HepG2 (cell line): ENCODE measurements around the gene NKD1. TPM values are rescaled to one million over a fixed set of nuclear protein-coding genes. Genes with fewer than 3 reads are reported as not detected.

Experiments used
- ATAC-seq: fragments of 200-7000 bp; cut with Tn5 transposase; 3 replicates; pipeline ENCODE4 v1.9.1; 2020; ENCODE audit warnings: mild to moderate bottlenecking, moderate library complexity
- BruUV-seq: library from RNA; stranded (reverse); fragments of 400-500 nt; replicated peaks from 2 replicates; lab custom pipeline; 2021; lab: Mats Ljungman, UMichigan
- CTCF ChIA-PET: fragments of 300-600 bp; formaldehyde crosslinking; extraction: SDS; loops from one replicate; lab custom pipeline; 2021; ENCODE audit warnings: low total read pairs, inconsistent platforms, low intra/inter-chr PET ratio; lab: Yijun Ruan, JAX
- POLR2A ChIA-PET: fragments of 350-600 bp; sonication (Branson Sonifier 250); formaldehyde crosslinking; loops from one replicate; lab custom pipeline; 2020; ENCODE audit warnings: antibody characterized with exemption, inconsistent platforms; lab: Yijun Ruan, JAX
- DNase-seq: peaks from one replicate; pipeline ENCODE4 v3.0.0-alpha.2; 2015; ENCODE audit warnings: low spot score
- FAIRE-seq: peaks from 3 replicates; lab custom pipeline; 2011; peaks lifted over from hg19 to GRCh38; lab: Jason Lieb, UNC
- H2AFZ ChIP-seq: one replicate; pipeline ENCODE4 v1.6.1; 2011; ENCODE audit warnings: low read length, inconsistent platforms
- H3K27ac ChIP-seq: fragments of 300-600 bp; 3 replicates; pipeline ENCODE4 v1.8.0; 2011; ENCODE audit warnings: mixed run types, mild to moderate bottlenecking, mixed read lengths, low read length, inconsistent platforms; ENCODE audit not compliant: insufficient read depth; ENCODE audit errors: extremely low read length
- H3K27me3 ChIP-seq, 2 experiments: fragments of 200-600 bp in 1 of 2; 2 replicates in 1 of 2; 3 replicates in 1 of 2; pipeline versions ENCODE4 v1.6.0 to v1.8.0; 2011; ENCODE audit warnings: low read length in 2 of 2, mild to moderate bottlenecking in 2 of 2, moderate library complexity in 2 of 2, inconsistent platforms in 1 of 2; ENCODE audit not compliant: insufficient read depth in 2 of 2, control insufficient read depth in 1 of 2
- H3K36me3 ChIP-seq, 2 experiments: fragments of 200-600 bp in 1 of 2; replicated peaks in 1 of 2; 2 replicates in 1 of 2; 3 replicates in 1 of 2; pipeline versions ENCODE4 v1.5.1 to v1.8.0; 2011; ENCODE audit warnings: low read length in 2 of 2, inconsistent platforms in 1 of 2; ENCODE audit not compliant: insufficient read depth in 2 of 2, control insufficient read depth in 1 of 2
- H3K4me1 ChIP-seq: 2 replicates; pipeline ENCODE4 v1.5.1; 2012; ENCODE audit warnings: low read length, inconsistent platforms; ENCODE audit not compliant: insufficient read depth
- H3K4me2 ChIP-seq: 2 replicates; pipeline ENCODE4 v1.6.0; 2011; ENCODE audit warnings: low read depth, low read length, inconsistent platforms
- H3K4me3 ChIP-seq, 3 experiments: fragments of 200-600 bp in 1 of 3; sonication (generic), shearing (Covaris generic) in 1 of 3; replicated peaks in 1 of 3; 2 replicates each; pipeline ENCODE4 v1.5.1; 2011 to 2016; ENCODE audit warnings: low read length in 3 of 3, inconsistent platforms in 2 of 3, low read depth in 2 of 3, mild to moderate bottlenecking in 2 of 3, control low read depth in 1 of 3, mixed read lengths in 1 of 3; ENCODE audit not compliant: insufficient read depth in 1 of 3
- H3K79me2 ChIP-seq: one replicate; pipeline ENCODE4 v1.6.1; 2011; ENCODE audit warnings: low read length, inconsistent platforms; ENCODE audit not compliant: insufficient read depth
- H3K9ac ChIP-seq: 2 replicates; pipeline ENCODE4 v1.6.0; 2011; ENCODE audit warnings: mild to moderate bottlenecking, low read depth, low read length, inconsistent platforms; ENCODE audit not compliant: insufficient read depth
- H3K9me3 ChIP-seq: 2 replicates; pipeline ENCODE4 v1.5.1; 2012; ENCODE audit warnings: mild to moderate bottlenecking, low read length
- H4K20me1 ChIP-seq: 2 replicates; pipeline ENCODE4 v1.6.0; 2011; ENCODE audit warnings: inconsistent platforms, mild to moderate bottlenecking, low read length, moderate library complexity; ENCODE audit not compliant: insufficient read depth
- ADNP ChIP-seq: sonication (generic); formaldehyde crosslinking; IDR thresholded peaks from 2 replicates; pipeline ENCODE4 v1.4.0; 2020; ENCODE audit warnings: missing genetic modification reagents
- CHD4 ChIP-seq: fragments of 200-600 bp; sonication (generic); IDR thresholded peaks from 2 replicates; pipeline ENCODE4 v1.7.0; 2017; ENCODE audit warnings: mild to moderate bottlenecking, low read length, borderline replicate concordance
- EEA1 ChIP-seq: sonication (generic); formaldehyde crosslinking; IDR thresholded peaks from 2 replicates; pipeline ENCODE4 v1.5.1; 2020; ENCODE audit warnings: mild to moderate bottlenecking, missing genetic modification reagents, borderline replicate concordance
- KDM1A ChIP-seq: IDR thresholded peaks from 2 replicates; pipeline ENCODE4 v1.6.1; 2016; ENCODE audit warnings: missing compliant biosample characterization
- NFE2L2 ChIP-seq: fragments of 150-350 bp; IDR thresholded peaks from 2 replicates; pipeline ENCODE4 v1.6.1; 2014; ENCODE audit warnings: low read length
- RAD21 ChIP-seq: fragments of 450-650 bp; formaldehyde crosslinking; IDR thresholded peaks from 2 replicates; pipeline ENCODE4 v1.5.0; 2020; ENCODE audit warnings: mild to moderate bottlenecking
- RBM22 ChIP-seq: fragments of 200-400 bp; formaldehyde crosslinking; optimal IDR thresholded peaks from 2 replicates; pipeline ENCODE3; 2017; ENCODE audit warnings: mild to moderate bottlenecking, low read length, moderate library complexity
- TCF7 ChIP-seq: sonication (generic); IDR thresholded peaks from 2 replicates; pipeline ENCODE4 v1.6.1; 2016; ENCODE audit warnings: antibody characterized with exemption, low read depth
- TEAD3 ChIP-seq: optimal IDR thresholded peaks from 2 replicates; pipeline ENCODE3; 2016; ENCODE audit warnings: borderline replicate concordance
- ZBTB7A ChIP-seq: sonication (generic); formaldehyde crosslinking; IDR thresholded peaks from 2 replicates; pipeline ENCODE4 v1.8.0; 2022; ENCODE audit warnings: mild to moderate bottlenecking, missing genetic modification reagents
- ZFYVE20 ChIP-seq: sonication (generic); formaldehyde crosslinking; IDR thresholded peaks from 2 replicates; pipeline ENCODE4 v1.8.0; 2023; ENCODE audit warnings: low read depth, mild to moderate bottlenecking, moderate library complexity, missing genetic modification reagents, borderline replicate concordance
- ZMYM3 ChIP-seq: sonication (generic); formaldehyde crosslinking; IDR thresholded peaks from 2 replicates; pipeline ENCODE4 v1.5.1; 2020; ENCODE audit warnings: mild to moderate bottlenecking, missing genetic modification reagents
- ZNF629 ChIP-seq: sonication (generic); formaldehyde crosslinking; conservative IDR thresholded peaks from 2 replicates; pipeline ENCODE4 v1.5.0; 2020; ENCODE audit warnings: missing genetic modification reagents
- WGBS: methylation state at CpG from one replicate; pipeline ENCODE4 v1.1.6; 2017; ENCODE audit warnings: low lambda C conversion rate; 5-methylcytosine and 5-hydroxymethylcytosine counted together
- in situ Hi-C: cut with HindIII; loops from 2 replicates; pipeline ENCODE4 v1.10.0; 2017; ENCODE audit warnings: low pct_unique_long_range_greater_than_20kb; ENCODE audit not compliant: extremely low pct_ligation_motif_present
- intact Hi-C: fragments of 100-400 bp; cut with micrococcal nuclease; formaldehyde crosslinking; loops from one replicate; pipeline ENCODE4 v1.10.0; 2022; ENCODE audit not compliant: unreplicated experiment
- polyA plus RNA-seq, 8 experiments: library from polyadenylated mRNA; depleted of rRNA in 3 of 8; stranded (reverse) in 7 of 8; unstranded in 1 of 8; fragments of >200 nt; fragmentation: Illumina TruSeq in 4 of 8; extraction: Trizol in 4 of 8; gene quantifications; 2 replicates each; pipeline versions ENCODE4 v1.2.1 to v1.2.3, GENCODE V29; 2011 to 2016; ENCODE audit warnings: low read depth in 4 of 8, missing spikeins in 1 of 8, mixed read lengths in 1 of 8; ENCODE audit not compliant: insufficient read depth in 1 of 8
- total RNA-seq, 5 experiments: library from RNA; depleted of rRNA; stranded (reverse); fragments of >200 nt; fragmentation: Illumina TruSeq; extraction: Trizol; gene quantifications; 2 replicates each; pipeline ENCODE4 v1.2.3, GENCODE V29; 2016; ENCODE audit warnings: low read depth in 1 of 5
- TF ChIP-seq, protein P1 (sequence below): sonication (generic); formaldehyde crosslinking; IDR thresholded peaks from 2 replicates; pipeline ENCODE4 v1.5.0; 2020; ENCODE audit warnings: missing genetic modification reagents
- TF ChIP-seq, protein P2 (sequence below): sonication (generic); formaldehyde crosslinking; IDR thresholded peaks from 2 replicates; pipeline ENCODE4 v1.9.0; 2021; ENCODE audit warnings: missing genetic modification reagents, borderline replicate concordance
- TF ChIP-seq, protein P3 (sequence below): sonication (generic); formaldehyde crosslinking; IDR thresholded peaks from 2 replicates; pipeline ENCODE4 v1.4.0; 2020; ENCODE audit warnings: missing genetic modification reagents
- TF ChIP-seq, protein P4 (sequence below): IDR thresholded peaks from 2 replicates; pipeline ENCODE4 v1.6.1; 2016; ENCODE audit warnings: missing genetic modification reagents, missing compliant biosample characterization
- TF ChIP-seq, protein P5 (sequence below): sonication (generic); formaldehyde crosslinking; IDR thresholded peaks from 2 replicates; pipeline ENCODE4 v1.4.0; 2020; ENCODE audit warnings: missing genetic modification reagents

NKD1 gene
- total and polyA plus RNA-seq, 2 of the 13 experiments (the other 11 are each of a cell fraction or from before 2014, with no cell fraction given), result 70.4 to 121 TPM

DNA sequence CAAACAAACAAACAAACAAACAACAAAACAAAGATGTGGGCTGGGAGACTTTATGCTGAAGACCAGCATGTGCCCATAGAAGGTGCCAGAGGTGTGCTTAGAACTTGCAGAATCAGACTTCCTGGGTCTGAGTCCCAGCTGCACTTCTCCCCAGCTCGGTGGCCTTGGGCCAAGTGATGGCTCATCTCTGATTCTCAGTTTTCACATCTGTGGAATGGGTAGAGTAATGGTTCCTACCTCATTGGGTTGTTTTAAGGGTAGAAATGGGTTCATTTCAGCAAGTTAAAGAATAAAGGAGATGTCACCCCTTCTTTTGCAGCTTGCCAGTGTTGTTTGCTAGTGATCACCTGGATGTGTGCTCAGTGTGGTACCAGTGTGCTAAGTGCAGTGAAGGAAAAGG, 10.7 kb downstream of the NKD1 start:
- peaks cover 91% of the 10 kb centered on the region for H3K4me1 ChIP-seq
- whole genome bisulfite sequencing, result 82% methylated on average over 1 of the region's 1 CpG
- TSS peak; percentile 3 for BruUV-seq
- H3K79me2 ChIP-seq, result peaks cover 96% of the 10 kb centered on the region
- ChIA-PET POLR2A (interaction anchor here (0.9 to 4.7 kb wide), 3 partner anchors 8 to 91 kb away, joined by 4 to 31 read pairs (median 8); partner anchors contain the start of gene NKD1), CTCF (no interaction called here)
- no peaks in the 10 kb centered on the region for H3K27me3 ChIP-seq
- in situ Hi-C loops (no loop called here), intact Hi-C loops (no loop called here)
- no peaks in the 10 kb centered on the region for H3K9me3 ChIP-seq
- H2AFZ ChIP-seq, result no peak overlapping the region
- no peak overlapping the region for H3K4me2 ChIP-seq
- no peak overlapping the region for H3K4me3 ChIP-seq
- H3K9ac ChIP-seq, result no peak overlapping the region
- no peak overlapping the region for H3K27ac ChIP-seq
- DNase-seq, result no peak
- no peak for ATAC-seq
- no peak for FAIRE-seq
- H3K36me3 ChIP-seq, result peaks cover 67 to 94% of the 10 kb centered on the region in 2 experiments
- H4K20me1 ChIP-seq, result peaks cover 99% of the 10 kb centered on the region
- TF ChIP-seq, protein P1, sequence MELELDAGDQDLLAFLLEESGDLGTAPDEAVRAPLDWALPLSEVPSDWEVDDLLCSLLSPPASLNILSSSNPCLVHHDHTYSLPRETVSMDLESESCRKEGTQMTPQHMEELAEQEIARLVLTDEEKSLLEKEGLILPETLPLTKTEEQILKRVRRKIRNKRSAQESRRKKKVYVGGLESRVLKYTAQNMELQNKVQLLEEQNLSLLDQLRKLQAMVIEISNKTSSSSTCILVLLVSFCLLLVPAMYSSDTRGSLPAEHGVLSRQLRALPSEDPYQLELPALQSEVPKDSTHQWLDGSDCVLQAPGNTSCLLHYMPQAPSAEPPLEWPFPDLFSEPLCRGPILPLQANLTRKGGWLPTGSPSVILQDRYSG (CRISPR knock-in tag), result no peak
- peak; percentile 28; the same call in 1 of the 2 replicates for TF ChIP-seq KDM1A (CRISPR knock-in tag)
- peak; percentile 80; the same call in 1 of the 2 replicates for TF ChIP-seq CHD4
- TF ChIP-seq EEA1, result no peak
- no peak for TF ChIP-seq TCF7
- 0 out of 2 replicates have a peak, but pooled peaks have one; percentile 23 for TF ChIP-seq ADNP (CRISPR knock-in tag)
- TF ChIP-seq ZBTB7A (CRISPR knock-in tag), result no peak
- TF ChIP-seq RBM22, result peak; percentile 61
- TF ChIP-seq, protein P2, sequence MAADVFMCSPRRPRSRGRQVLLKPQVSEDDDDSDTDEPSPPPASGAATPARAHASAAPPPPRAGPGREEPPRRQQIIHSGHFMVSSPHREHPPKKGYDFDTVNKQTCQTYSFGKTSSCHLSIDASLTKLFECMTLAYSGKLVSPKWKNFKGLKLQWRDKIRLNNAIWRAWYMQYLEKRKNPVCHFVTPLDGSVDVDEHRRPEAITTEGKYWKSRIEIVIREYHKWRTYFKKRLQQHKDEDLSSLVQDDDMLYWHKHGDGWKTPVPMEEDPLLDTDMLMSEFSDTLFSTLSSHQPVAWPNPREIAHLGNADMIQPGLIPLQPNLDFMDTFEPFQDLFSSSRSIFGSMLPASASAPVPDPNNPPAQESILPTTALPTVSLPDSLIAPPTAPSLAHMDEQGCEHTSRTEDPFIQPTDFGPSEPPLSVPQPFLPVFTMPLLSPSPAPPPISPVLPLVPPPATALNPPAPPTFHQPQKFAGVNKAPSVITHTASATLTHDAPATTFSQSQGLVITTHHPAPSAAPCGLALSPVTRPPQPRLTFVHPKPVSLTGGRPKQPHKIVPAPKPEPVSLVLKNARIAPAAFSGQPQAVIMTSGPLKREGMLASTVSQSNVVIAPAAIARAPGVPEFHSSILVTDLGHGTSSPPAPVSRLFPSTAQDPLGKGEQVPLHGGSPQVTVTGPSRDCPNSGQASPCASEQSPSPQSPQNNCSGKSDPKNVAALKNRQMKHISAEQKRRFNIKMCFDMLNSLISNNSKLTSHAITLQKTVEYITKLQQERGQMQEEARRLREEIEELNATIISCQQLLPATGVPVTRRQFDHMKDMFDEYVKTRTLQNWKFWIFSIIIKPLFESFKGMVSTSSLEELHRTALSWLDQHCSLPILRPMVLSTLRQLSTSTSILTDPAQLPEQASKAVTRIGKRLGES (CRISPR knock-in tag), result no peak
- TF ChIP-seq ZNF629 (CRISPR knock-in tag), result peak; percentile 97
- TF ChIP-seq, protein P3, sequence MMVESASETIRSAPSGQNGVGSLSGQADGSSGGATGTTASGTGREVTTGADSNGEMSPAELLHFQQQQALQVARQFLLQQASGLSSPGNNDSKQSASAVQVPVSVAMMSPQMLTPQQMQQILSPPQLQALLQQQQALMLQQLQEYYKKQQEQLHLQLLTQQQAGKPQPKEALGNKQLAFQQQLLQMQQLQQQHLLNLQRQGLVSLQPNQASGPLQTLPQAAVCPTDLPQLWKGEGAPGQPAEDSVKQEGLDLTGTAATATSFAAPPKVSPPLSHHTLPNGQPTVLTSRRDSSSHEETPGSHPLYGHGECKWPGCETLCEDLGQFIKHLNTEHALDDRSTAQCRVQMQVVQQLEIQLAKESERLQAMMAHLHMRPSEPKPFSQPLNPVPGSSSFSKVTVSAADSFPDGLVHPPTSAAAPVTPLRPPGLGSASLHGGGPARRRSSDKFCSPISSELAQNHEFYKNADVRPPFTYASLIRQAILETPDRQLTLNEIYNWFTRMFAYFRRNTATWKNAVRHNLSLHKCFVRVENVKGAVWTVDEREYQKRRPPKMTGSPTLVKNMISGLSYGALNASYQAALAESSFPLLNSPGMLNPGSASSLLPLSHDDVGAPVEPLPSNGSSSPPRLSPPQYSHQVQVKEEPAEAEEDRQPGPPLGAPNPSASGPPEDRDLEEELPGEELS (CRISPR knock-in tag), result no peak
- no peak for TF ChIP-seq RAD21 (CRISPR knock-in tag)
- TF ChIP-seq TEAD3 (CRISPR knock-in tag), result no peak
- TF ChIP-seq, protein P4, sequence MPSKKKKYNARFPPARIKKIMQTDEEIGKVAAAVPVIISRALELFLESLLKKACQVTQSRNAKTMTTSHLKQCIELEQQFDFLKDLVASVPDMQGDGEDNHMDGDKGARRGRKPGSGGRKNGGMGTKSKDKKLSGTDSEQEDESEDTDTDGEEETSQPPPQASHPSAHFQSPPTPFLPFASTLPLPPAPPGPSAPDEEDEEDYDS (CRISPR knock-in tag), result no peak
- TF ChIP-seq NFE2L2, result no peak
- TF ChIP-seq, protein P5, sequence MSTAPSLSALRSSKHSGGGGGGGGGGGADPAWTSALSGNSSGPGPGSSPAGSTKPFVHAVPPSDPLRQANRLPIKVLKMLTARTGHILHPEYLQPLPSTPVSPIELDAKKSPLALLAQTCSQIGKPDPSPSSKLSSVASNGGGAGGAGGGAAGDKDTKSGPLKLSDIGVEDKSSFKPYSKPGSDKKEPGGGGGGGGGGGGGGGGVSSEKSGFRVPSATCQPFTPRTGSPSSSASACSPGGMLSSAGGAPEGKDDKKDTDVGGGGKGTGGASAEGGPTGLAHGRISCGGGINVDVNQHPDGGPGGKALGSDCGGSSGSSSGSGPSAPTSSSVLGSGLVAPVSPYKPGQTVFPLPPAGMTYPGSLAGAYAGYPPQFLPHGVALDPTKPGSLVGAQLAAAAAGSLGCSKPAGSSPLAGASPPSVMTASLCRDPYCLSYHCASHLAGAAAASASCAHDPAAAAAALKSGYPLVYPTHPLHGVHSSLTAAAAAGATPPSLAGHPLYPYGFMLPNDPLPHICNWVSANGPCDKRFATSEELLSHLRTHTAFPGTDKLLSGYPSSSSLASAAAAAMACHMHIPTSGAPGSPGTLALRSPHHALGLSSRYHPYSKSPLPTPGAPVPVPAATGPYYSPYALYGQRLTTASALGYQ (CRISPR knock-in tag), result no peak
- TF ChIP-seq ZFYVE20 (CRISPR knock-in tag), result no peak
- peak; percentile 64; the same call in 1 of the 2 replicates for TF ChIP-seq ZMYM3
